Measurements from ENCODE around the gene STIM2.

STIM2 gene

DNA sequence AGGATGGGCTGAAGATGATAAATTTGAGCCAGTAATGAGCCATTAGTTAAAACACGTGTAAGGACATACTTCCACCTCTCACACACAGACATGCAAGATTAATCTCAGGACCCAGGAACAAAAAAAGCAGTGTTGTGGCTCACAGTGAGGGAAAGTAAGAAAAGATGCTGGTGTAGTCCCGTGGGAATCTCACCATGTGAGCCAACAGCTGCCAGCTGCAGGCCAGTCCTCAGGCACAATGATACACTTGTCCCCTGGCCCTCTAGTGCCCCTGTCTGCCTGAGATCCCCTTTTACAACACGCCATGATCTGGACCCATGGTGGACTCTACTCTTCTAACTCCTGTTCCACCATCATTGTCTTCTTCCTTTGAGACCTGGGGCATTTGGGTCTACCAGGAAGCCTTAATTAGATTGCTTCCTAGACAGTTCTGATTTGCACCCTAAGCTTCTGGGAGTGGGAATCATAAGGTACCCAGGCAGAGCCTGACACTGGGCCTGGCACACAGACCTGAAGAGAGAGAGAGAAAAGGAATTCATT is 194.7 kb downstream of the STIM2 start:
- POLR2A ChIA-PET: no interaction called here
- no peak for DNase-seq (ENCODE audit: extremely low spot score)
- CTCF ChIA-PET: no interaction called here
- TF ChIP-seq ZNF384 (IDR thresholded peaks at IDR 0.05) (no peak), FOXK2 (IDR thresholded peaks at IDR 0.05) (no peak), TARDBP (IDR thresholded peaks at IDR 0.05) (no peak), HDGF (IDR thresholded peaks at IDR 0.05; ENCODE audit: borderline replicate concordance) (no peak), L3MBTL2 (conservative IDR thresholded peaks at IDR 0.05) (no peak), SP1 (IDR thresholded peaks at IDR 0.05) (no peak), LEF1 (IDR thresholded peaks at IDR 0.05; ENCODE audit: borderline replicate concordance) (no peak), CTBP1 (IDR thresholded peaks at IDR 0.05; ENCODE audit: borderline replicate concordance) (no peak)

- ChIA-PET POLR2A (no interaction called here), CTCF (interaction anchor here (1.0 kb wide), 1 partner anchor 221 kb away, joined by 4 read pairs; no protein-coding TSS in a partner anchor)
- no peak for DNase-seq (ENCODE audit: extremely low spot score)
- TF ChIP-seq FOXA1 (IDR thresholded peaks at IDR 0.05): no peak
- TF ChIP-seq ZNF384 (IDR thresholded peaks at IDR 0.05): no peak
- TF ChIP-seq L3MBTL2 (conservative IDR thresholded peaks at IDR 0.05): no peak
- TF ChIP-seq HDGF (IDR thresholded peaks at IDR 0.05; ENCODE audit: borderline replicate concordance): no peak
- TF ChIP-seq TARDBP (IDR thresholded peaks at IDR 0.05): no peak
- no peak for TF ChIP-seq FOXK2 (IDR thresholded peaks at IDR 0.05)
- TF ChIP-seq ARNT (IDR thresholded peaks at IDR 0.05): no peak
- TF ChIP-seq SP1 (IDR thresholded peaks at IDR 0.05): no peak
- TF ChIP-seq FOXM1 (IDR thresholded peaks at IDR 0.05; ENCODE audit: borderline replicate concordance): no peak
- TF ChIP-seq NFRKB (IDR thresholded peaks at IDR 0.05): no peak
Observed at GRCh38 chr4:27056281-27056680, 195.6 kb downstream of the STIM2 start.

DNA sequence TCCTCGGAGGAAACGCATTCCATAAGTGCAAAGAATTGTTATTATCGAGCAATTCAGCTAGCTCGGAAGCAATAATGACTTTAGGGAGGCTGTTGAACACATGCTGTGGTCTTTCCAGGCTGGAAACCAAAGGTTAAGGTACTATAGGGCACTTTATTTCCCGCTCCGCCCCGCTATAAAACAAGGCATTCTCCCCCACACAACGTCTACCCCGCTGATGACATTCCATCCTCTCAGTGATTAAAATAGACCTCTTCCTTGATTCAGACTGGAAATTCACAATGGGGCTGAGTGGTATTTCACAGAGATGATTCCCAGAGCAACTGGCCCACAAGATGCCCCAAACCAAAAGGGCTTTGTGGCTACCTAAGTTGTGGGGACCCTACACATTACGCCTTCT is 196.4 kb downstream of the STIM2 start:
- POLR2A ChIA-PET: no interaction called here
- no peak for TF ChIP-seq TARDBP (IDR thresholded peaks at IDR 0.05)
- CTCF ChIA-PET: interaction anchor here (1.0 kb wide), 1 partner anchor 220 kb away, joined by 4 read pairs; no protein-coding TSS in a partner anchor
- no peak for DNase-seq (ENCODE audit: extremely low spot score)

DNA sequence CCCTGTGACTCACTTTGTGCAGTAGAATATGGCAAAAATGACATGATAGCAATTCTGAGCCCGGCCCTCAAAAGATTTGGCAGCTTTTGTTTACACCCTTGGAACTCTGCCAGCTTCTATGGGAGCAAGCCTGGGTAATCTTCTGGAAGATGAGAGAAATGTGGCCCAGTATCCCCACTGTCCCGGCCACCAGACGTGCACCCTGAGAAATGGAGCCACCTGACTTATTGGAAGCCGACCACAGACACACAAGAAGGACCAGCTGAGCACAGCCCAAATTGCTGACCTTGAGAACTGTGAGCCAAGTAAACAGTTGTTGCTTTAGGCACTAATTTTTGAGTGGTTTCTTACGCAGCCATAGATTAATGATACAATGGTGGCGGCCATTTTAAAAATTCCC is 197.0 kb downstream of the STIM2 start:
- ChIA-PET CTCF (no interaction called here), POLR2A (no interaction called here)
- TF ChIP-seq ELF4 (IDR thresholded peaks at IDR 0.05) (no peak), TARDBP (IDR thresholded peaks at IDR 0.05) (no peak), SUZ12 (IDR thresholded peaks at IDR 0.05) (no peak), LEF1 (IDR thresholded peaks at IDR 0.05; ENCODE audit: borderline replicate concordance) (no peak), FOXM1 (IDR thresholded peaks at IDR 0.05; ENCODE audit: borderline replicate concordance) (no peak), NFRKB (IDR thresholded peaks at IDR 0.05) (no peak), L3MBTL2 (conservative IDR thresholded peaks at IDR 0.05) (no peak), FOXA1 (IDR thresholded peaks at IDR 0.05) (no peak), ARNT (IDR thresholded peaks at IDR 0.05) (no peak), BHLHE40 (IDR thresholded peaks at IDR 0.05; ENCODE audit: borderline replicate concordance) (no peak), FOXK2 (IDR thresholded peaks at IDR 0.05) (no peak), ZNF384 (IDR thresholded peaks at IDR 0.05) (no peak)
- TF ChIP-seq, protein P1, sequence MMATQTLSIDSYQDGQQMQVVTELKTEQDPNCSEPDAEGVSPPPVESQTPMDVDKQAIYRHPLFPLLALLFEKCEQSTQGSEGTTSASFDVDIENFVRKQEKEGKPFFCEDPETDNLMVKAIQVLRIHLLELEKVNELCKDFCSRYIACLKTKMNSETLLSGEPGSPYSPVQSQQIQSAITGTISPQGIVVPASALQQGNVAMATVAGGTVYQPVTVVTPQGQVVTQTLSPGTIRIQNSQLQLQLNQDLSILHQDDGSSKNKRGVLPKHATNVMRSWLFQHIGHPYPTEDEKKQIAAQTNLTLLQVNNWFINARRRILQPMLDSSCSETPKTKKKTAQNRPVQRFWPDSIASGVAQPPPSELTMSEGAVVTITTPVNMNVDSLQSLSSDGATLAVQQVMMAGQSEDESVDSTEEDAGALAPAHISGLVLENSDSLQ (IDR thresholded peaks at IDR 0.05): no peak
- no peak for DNase-seq (ENCODE audit: extremely low spot score)

- POLR2A ChIA-PET: no interaction called here
- CTCF ChIA-PET: no interaction called here
- TF ChIP-seq ZNF384 (IDR thresholded peaks at IDR 0.05): no peak
- no peak for TF ChIP-seq TARDBP (IDR thresholded peaks at IDR 0.05)
- TF ChIP-seq SP1 (IDR thresholded peaks at IDR 0.05): no peak
- TF ChIP-seq, protein P1 (IDR thresholded peaks at IDR 0.05): no peak
- no peak for TF ChIP-seq FOXK2 (IDR thresholded peaks at IDR 0.05)
- TF ChIP-seq ELF4 (IDR thresholded peaks at IDR 0.05): no peak
- no peak for TF ChIP-seq LEF1 (IDR thresholded peaks at IDR 0.05; ENCODE audit: borderline replicate concordance)
- TF ChIP-seq L3MBTL2 (conservative IDR thresholded peaks at IDR 0.05): no peak
- TF ChIP-seq SUZ12 (IDR thresholded peaks at IDR 0.05): no peak
- no peak for TF ChIP-seq CTBP1 (IDR thresholded peaks at IDR 0.05; ENCODE audit: borderline replicate concordance)
- TF ChIP-seq BHLHE40 (IDR thresholded peaks at IDR 0.05; ENCODE audit: borderline replicate concordance): no peak
- TF ChIP-seq ARNT (IDR thresholded peaks at IDR 0.05): no peak
- TF ChIP-seq FOXA1 (IDR thresholded peaks at IDR 0.05): no peak
- no peak for TF ChIP-seq HDGF (IDR thresholded peaks at IDR 0.05; ENCODE audit: borderline replicate concordance)
- TF ChIP-seq NFRKB (IDR thresholded peaks at IDR 0.05): no peak
- TF ChIP-seq FOXM1 (IDR thresholded peaks at IDR 0.05; ENCODE audit: borderline replicate concordance): no peak
- DNase-seq (ENCODE audit: extremely low spot score): no peak
Observed at GRCh38 chr4:27058819-27059406, 198.3 kb downstream of the STIM2 start.

DNA sequence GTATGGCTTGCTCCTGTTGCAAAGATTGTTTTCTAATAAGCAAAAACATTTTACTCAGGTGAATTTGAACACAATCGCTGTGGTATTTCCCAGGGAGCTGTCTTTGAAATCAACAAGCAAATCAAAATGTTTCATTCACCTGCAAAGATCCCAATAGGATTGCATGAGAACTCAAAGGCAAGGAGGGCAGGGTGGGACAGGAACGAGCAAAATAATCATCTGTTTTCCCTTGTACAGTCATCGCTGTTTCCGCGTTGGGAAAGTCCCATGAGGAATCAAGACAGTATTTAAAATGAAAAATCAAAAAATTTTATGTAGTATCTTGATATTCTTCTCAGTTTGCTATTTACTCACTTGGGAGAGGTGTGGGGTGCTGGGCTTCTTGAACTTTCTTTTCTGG is 198.8 kb downstream of the STIM2 start:
- DNase-seq (ENCODE audit: extremely low spot score): no peak
- ChIA-PET CTCF (no interaction called here), POLR2A (no interaction called here)
- TF ChIP-seq SP1 (IDR thresholded peaks at IDR 0.05) (no peak), TARDBP (IDR thresholded peaks at IDR 0.05) (no peak), L3MBTL2 (conservative IDR thresholded peaks at IDR 0.05) (no peak), FOXK2 (IDR thresholded peaks at IDR 0.05) (no peak), LEF1 (IDR thresholded peaks at IDR 0.05; ENCODE audit: borderline replicate concordance) (no peak)

DNA sequence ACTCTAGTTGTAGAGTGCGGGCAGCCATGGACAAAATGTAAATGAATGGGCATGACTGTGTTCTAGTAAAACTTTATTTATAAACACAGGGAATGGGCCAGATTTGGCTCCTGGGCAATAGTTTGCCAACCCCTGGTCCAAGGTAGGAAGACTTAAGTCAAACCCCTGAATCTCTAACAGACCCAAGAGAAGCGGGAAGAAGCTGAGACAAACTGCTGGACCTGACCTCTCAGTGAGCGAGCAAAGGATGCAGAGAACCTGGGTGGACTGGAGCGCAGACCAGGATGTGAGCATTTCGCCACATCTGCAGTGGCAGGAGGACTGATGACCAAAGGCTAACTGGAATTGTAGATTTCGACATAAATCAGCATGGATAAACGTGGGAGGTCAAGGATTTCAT is 201.6 kb downstream of the STIM2 start:
- no peak for DNase-seq (ENCODE audit: extremely low spot score)
- POLR2A ChIA-PET: no interaction called here
- TF ChIP-seq TARDBP (IDR thresholded peaks at IDR 0.05) (no peak), L3MBTL2 (conservative IDR thresholded peaks at IDR 0.05) (no peak), ZNF384 (IDR thresholded peaks at IDR 0.05) (no peak), SP1 (IDR thresholded peaks at IDR 0.05) (no peak), FOXK2 (IDR thresholded peaks at IDR 0.05) (no peak), NFRKB (IDR thresholded peaks at IDR 0.05) (no peak)
- TF ChIP-seq, protein P1 (IDR thresholded peaks at IDR 0.05): no peak
- CTCF ChIA-PET: no interaction called here
